ENCODE results near the gene SLC8A2.
A peak's percentile ranks its signal among the peaks of the same experiment; 100 is the strongest.

Gene SLC8A2

GRCh38 chr19:47507924-47508553 lies 36.3 kb upstream of the SLC8A2 start:
- H2AK5ac ChIP-seq (ENCODE audit: low read length, severe bottlenecking), result no peak overlapping the region
- H2BK15ac ChIP-seq (ENCODE audit: low read depth, poor library complexity, severe bottlenecking), result no peak overlapping the region
- no peak overlapping the region for H3K14ac ChIP-seq (ENCODE audit: low read length in 2 of 2)
- H3K18ac ChIP-seq (ENCODE audit: low read depth in 1 of 2, low read length in 2 of 2), result no peak overlapping the region
- peaks cover 50% of the 10 kb centered on the region for H3K79me1 ChIP-seq (replicated peaks; ENCODE audit: low read length, poor library complexity, severe bottlenecking)
- peaks cover 28% of the 10 kb centered on the region for H3K4me1 ChIP-seq (ENCODE audit: control insufficient read depth, insufficient read depth, low read depth, low read length)
- H3K23ac ChIP-seq (ENCODE audit: low read length in 2 of 2), result no peak overlapping the region
- H2BK12ac ChIP-seq (ENCODE audit: low read length in 2 of 2), result no peak overlapping the region
- WGBS, result 91% methylated on average over 11 of the region's 11 CpGs
- no peak overlapping the region for H2AFZ ChIP-seq (ENCODE audit: low read depth, low read length)
- H4K91ac ChIP-seq (ENCODE audit: low read length), result no peak overlapping the region
- no peaks in the 10 kb centered on the region for H3K27me3 ChIP-seq (ENCODE audit: control insufficient read depth in 1 of 2, insufficient read depth in 1 of 2, low read length in 2 of 2)
- no peak overlapping the region for H3K27ac ChIP-seq (ENCODE audit: low read length, poor library complexity, severe bottlenecking)
- no peak for DNase-seq
- no peak overlapping the region for H3K4me3 ChIP-seq (ENCODE audit: insufficient read depth in 1 of 2, low read depth in 1 of 2, low read length in 2 of 2)
- no peak overlapping the region for H3K4ac ChIP-seq (ENCODE audit: low read depth in 1 of 2, low read length in 2 of 2)
- peaks cover 36 to 40% of the 10 kb centered on the region in 2 experiments for H3K36me3 ChIP-seq (ENCODE audit: control insufficient read depth in 1 of 2, insufficient read depth in 2 of 2, low read depth in 1 of 2, low read length in 2 of 2)
- H3K9me3 ChIP-seq (ENCODE audit: control insufficient read depth, low read length), result no peaks in the 10 kb centered on the region
- no peak overlapping the region for H2BK5ac ChIP-seq (ENCODE audit: low read depth, low read length, poor library complexity, severe bottlenecking)
- H3K4me2 ChIP-seq (ENCODE audit: low read length, poor library complexity, severe bottlenecking), result no peak overlapping the region
- H3K9ac ChIP-seq (ENCODE audit: low read length), result peak overlapping the region; percentile 18
- H4K8ac ChIP-seq (ENCODE audit: low read length), result no peak overlapping the region
- H2BK120ac ChIP-seq (ENCODE audit: low read depth, low read length), result no peak overlapping the region

DNA sequence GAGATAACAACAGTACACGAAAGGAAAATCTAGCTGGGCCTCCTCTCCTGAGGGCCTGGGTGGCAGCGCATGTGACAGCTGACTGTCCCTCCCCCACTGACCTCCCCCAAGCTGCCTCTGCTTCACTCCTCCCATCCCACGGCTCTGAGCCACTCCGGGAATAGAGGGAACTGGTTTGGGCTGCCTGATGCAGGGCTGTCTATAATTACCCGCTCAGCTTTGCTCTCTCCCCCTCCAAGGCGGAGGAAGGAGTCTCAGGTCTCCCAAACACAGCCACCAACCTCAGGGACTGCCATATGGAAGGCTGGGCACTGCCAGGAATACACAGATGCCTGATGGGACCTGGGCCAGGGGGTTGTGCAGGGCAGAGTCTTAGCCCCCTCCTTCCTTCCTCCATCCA lies 35.3 kb upstream of the SLC8A2 start:
- H3K27ac ChIP-seq (ENCODE audit: low read length, poor library complexity, severe bottlenecking), result no peak overlapping the region
- 81% methylated on average over 6 of the region's 6 CpGs for WGBS
- no peak overlapping the region for H2BK15ac ChIP-seq (ENCODE audit: low read depth, poor library complexity, severe bottlenecking)

DNA sequence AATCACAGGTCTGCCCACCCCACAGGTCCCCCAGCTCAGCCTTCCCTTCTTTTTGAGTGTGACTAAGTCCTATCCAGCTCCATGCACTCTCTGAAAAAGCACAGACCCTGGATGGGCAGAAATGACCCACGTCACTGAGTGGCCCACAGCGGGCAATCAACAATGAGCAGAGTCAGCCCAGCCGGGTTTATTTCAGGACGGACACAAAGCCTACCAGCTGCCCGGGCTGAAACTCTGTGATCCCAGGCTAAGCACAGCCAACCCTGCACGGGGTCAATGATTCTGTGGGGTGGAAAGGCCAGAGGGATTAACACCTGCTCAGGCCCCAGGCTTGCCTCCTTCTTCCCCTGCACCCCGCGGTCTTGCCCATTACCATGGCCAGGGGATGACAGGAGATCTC lies 34.8 kb upstream of the SLC8A2 start:
- H3K27ac ChIP-seq (ENCODE audit: low read length, poor library complexity, severe bottlenecking), result no peak overlapping the region
- no peak overlapping the region for H4K91ac ChIP-seq (ENCODE audit: low read length)
- no peaks in the 10 kb centered on the region for H3K27me3 ChIP-seq (ENCODE audit: control insufficient read depth in 1 of 2, insufficient read depth in 1 of 2, low read length in 2 of 2)
- H4K8ac ChIP-seq (ENCODE audit: low read length), result no peak overlapping the region
- no peak overlapping the region for H2BK15ac ChIP-seq (ENCODE audit: low read depth, poor library complexity, severe bottlenecking)
- no peak overlapping the region for H2BK5ac ChIP-seq (ENCODE audit: low read depth, low read length, poor library complexity, severe bottlenecking)
- no peak overlapping the region for H3K9ac ChIP-seq (ENCODE audit: low read length)
- peaks cover 48% of the 10 kb centered on the region for H3K79me1 ChIP-seq (replicated peaks; ENCODE audit: low read length, poor library complexity, severe bottlenecking)
- no peak overlapping the region for H3K18ac ChIP-seq (ENCODE audit: low read depth in 1 of 2, low read length in 2 of 2)
- H3K9me3 ChIP-seq (ENCODE audit: control insufficient read depth, low read length), result no peaks in the 10 kb centered on the region
- H2AFZ ChIP-seq (ENCODE audit: low read depth, low read length), result no peak overlapping the region
- no peak overlapping the region for H3K4ac ChIP-seq (ENCODE audit: low read depth in 1 of 2, low read length in 2 of 2)
- no peak overlapping the region for H3K14ac ChIP-seq (ENCODE audit: low read length in 2 of 2)
- no peak overlapping the region for H3K4me2 ChIP-seq (ENCODE audit: low read length, poor library complexity, severe bottlenecking)
- no peak overlapping the region for H3K23ac ChIP-seq (ENCODE audit: low read length in 2 of 2)
- H3K4me3 ChIP-seq (ENCODE audit: insufficient read depth in 1 of 2, low read depth in 1 of 2, low read length in 2 of 2), result no peak overlapping the region
- peaks cover 44 to 48% of the 10 kb centered on the region in 2 experiments for H3K36me3 ChIP-seq (ENCODE audit: control insufficient read depth in 1 of 2, insufficient read depth in 2 of 2, low read depth in 1 of 2, low read length in 2 of 2)
- peaks cover 15% of the 10 kb centered on the region for H3K4me1 ChIP-seq (ENCODE audit: control insufficient read depth, insufficient read depth, low read depth, low read length)
- H2BK12ac ChIP-seq (ENCODE audit: low read length in 2 of 2), result no peak overlapping the region
- no peak overlapping the region for H2AK5ac ChIP-seq (ENCODE audit: low read length, severe bottlenecking)
- DNase-seq, result no peak
- 94% methylated on average over 8 of the region's 8 CpGs for WGBS
- no peak overlapping the region for H2BK120ac ChIP-seq (ENCODE audit: low read depth, low read length)

More for the DNA sequence above, 35.3 kb upstream of the SLC8A2 start:
- H2BK120ac ChIP-seq (ENCODE audit: low read depth, low read length), result no peak overlapping the region
- H4K91ac ChIP-seq (ENCODE audit: low read length), result peak overlapping the region; percentile 23
- peaks cover 20% of the 10 kb centered on the region for H3K4me1 ChIP-seq (ENCODE audit: control insufficient read depth, insufficient read depth, low read depth, low read length)
- H3K4ac ChIP-seq (ENCODE audit: low read depth in 1 of 2, low read length in 2 of 2), result no peak overlapping the region
- H3K18ac ChIP-seq (ENCODE audit: low read depth in 1 of 2, low read length in 2 of 2), result no peak overlapping the region
- peaks cover 44% of the 10 kb centered on the region in 2 experiments for H3K36me3 ChIP-seq (ENCODE audit: control insufficient read depth in 1 of 2, insufficient read depth in 2 of 2, low read depth in 1 of 2, low read length in 2 of 2)
- H2AK5ac ChIP-seq (ENCODE audit: low read length, severe bottlenecking), result no peak overlapping the region
- H3K4me3 ChIP-seq (ENCODE audit: insufficient read depth in 1 of 2, low read depth in 1 of 2, low read length in 2 of 2), result no peak overlapping the region
- H3K9ac ChIP-seq (ENCODE audit: low read length), result peak overlapping the region; percentile 18
- no peak overlapping the region for H3K14ac ChIP-seq (ENCODE audit: low read length in 2 of 2)
- H2BK5ac ChIP-seq (ENCODE audit: low read depth, low read length, poor library complexity, severe bottlenecking), result no peak overlapping the region
- no peak overlapping the region for H4K8ac ChIP-seq (ENCODE audit: low read length)
- no peak overlapping the region for H2BK12ac ChIP-seq (ENCODE audit: low read length in 2 of 2)
- no peak overlapping the region for H3K4me2 ChIP-seq (ENCODE audit: low read length, poor library complexity, severe bottlenecking)
- no peak for DNase-seq
- no peak overlapping the region for H3K23ac ChIP-seq (ENCODE audit: low read length in 2 of 2)
- peaks cover 48% of the 10 kb centered on the region for H3K79me1 ChIP-seq (replicated peaks; ENCODE audit: low read length, poor library complexity, severe bottlenecking)
- H3K27me3 ChIP-seq (ENCODE audit: control insufficient read depth in 1 of 2, insufficient read depth in 1 of 2, low read length in 2 of 2), result no peaks in the 10 kb centered on the region
- H2AFZ ChIP-seq (ENCODE audit: low read depth, low read length), result no peak overlapping the region
- no peaks in the 10 kb centered on the region for H3K9me3 ChIP-seq (ENCODE audit: control insufficient read depth, low read length)

- Histone ChIP-seq H3K36me3 (ENCODE audit: control insufficient read depth in 1 of 2, insufficient read depth in 2 of 2, low read depth in 1 of 2, low read length in 2 of 2) (peaks cover 49% of the 10 kb centered on the region in 2 experiments), H3K4me3 (ENCODE audit: insufficient read depth in 1 of 2, low read depth in 1 of 2, low read length in 2 of 2) (no peak overlapping the region), H4K8ac (ENCODE audit: low read length) (no peak overlapping the region), H3K4ac (ENCODE audit: low read depth in 1 of 2, low read length in 2 of 2) (no peak overlapping the region), H2AK5ac (ENCODE audit: low read length, severe bottlenecking) (no peak overlapping the region), H2BK5ac (ENCODE audit: low read depth, low read length, poor library complexity, severe bottlenecking) (no peak overlapping the region), H3K23ac (ENCODE audit: low read length in 2 of 2) (no peak overlapping the region), H3K9me3 (ENCODE audit: control insufficient read depth, low read length) (no peaks in the 10 kb centered on the region), H4K91ac (ENCODE audit: low read length) (no peak overlapping the region), H3K79me1 (replicated peaks; ENCODE audit: low read length, poor library complexity, severe bottlenecking) (peaks cover 53% of the 10 kb centered on the region), H2BK15ac (ENCODE audit: low read depth, poor library complexity, severe bottlenecking) (no peak overlapping the region), H3K4me2 (ENCODE audit: low read length, poor library complexity, severe bottlenecking) (no peak overlapping the region), H2AFZ (ENCODE audit: low read depth, low read length) (no peak overlapping the region), H3K27ac (ENCODE audit: low read length, poor library complexity, severe bottlenecking) (no peak overlapping the region), H2BK12ac (ENCODE audit: low read length in 2 of 2) (no peak overlapping the region), H3K18ac (ENCODE audit: low read depth in 1 of 2, low read length in 2 of 2) (no peak overlapping the region), H3K4me1 (ENCODE audit: control insufficient read depth, insufficient read depth, low read depth, low read length) (peaks cover 10% of the 10 kb centered on the region), H2BK120ac (ENCODE audit: low read depth, low read length) (no peak overlapping the region), H3K14ac (ENCODE audit: low read length in 2 of 2) (no peak overlapping the region), H3K27me3 (ENCODE audit: control insufficient read depth in 1 of 2, insufficient read depth in 1 of 2, low read length in 2 of 2) (no peaks in the 10 kb centered on the region), H3K9ac (ENCODE audit: low read length) (no peak overlapping the region)
- over 99% methylated on average over 6 of the region's 6 CpGs for WGBS
- DNase-seq, result no peak
These were observed 33.8 kb upstream of the SLC8A2 start for GRCh38 chr19:47505506-47505905.
